DND-41 (cell line): Measurements from ENCODE around the gene LAMB3.

Experiments
- ATAC-seq: fragments of 200-7000 bp; cut with Tn5 transposase; 3 replicates; pipeline ENCODE4 v1.9.1; 2021; ENCODE audit warnings: low read depth; ENCODE audit not compliant: insufficient read depth
- DNase-seq: peaks from one replicate; pipeline ENCODE4 v3.0.0-alpha.2; 2020
- H2AFZ ChIP-seq: 2 replicates; pipeline ENCODE4 v1.6.0; 2012; ENCODE audit warnings: low read depth, low read length
- H3K27ac ChIP-seq: 2 replicates; pipeline ENCODE4 v1.5.1; 2012; ENCODE audit warnings: low read length, inconsistent platforms
- H3K27me3 ChIP-seq: fragments of 200-600 bp; sonication (generic); 2 replicates; pipeline ENCODE4 v1.6.0; 2012; ENCODE audit warnings: low read length, mild to moderate bottlenecking, inconsistent platforms; ENCODE audit not compliant: insufficient read depth, poor library complexity
- H3K36me3 ChIP-seq: 2 replicates; pipeline ENCODE4 v1.5.1; 2012; ENCODE audit warnings: low read length, inconsistent platforms; ENCODE audit not compliant: insufficient read depth
- H3K4me1 ChIP-seq: 2 replicates; pipeline ENCODE4 v1.5.1; 2012; ENCODE audit warnings: mild to moderate bottlenecking, low read length; ENCODE audit not compliant: insufficient read depth
- H3K4me2 ChIP-seq: 2 replicates; pipeline ENCODE4 v1.6.0; 2012; ENCODE audit warnings: mild to moderate bottlenecking, moderate library complexity, low read length, inconsistent platforms; ENCODE audit not compliant: insufficient read depth
- H3K4me3 ChIP-seq, 2 experiments: fragments of 200-600 bp in 1 of 2; shearing (Covaris generic) in 1 of 2; 2 replicates each; pipeline ENCODE4 v1.5.1; 2012 to 2016; ENCODE audit warnings: inconsistent platforms in 2 of 2, low read length in 2 of 2, mild to moderate bottlenecking in 2 of 2, low read depth in 1 of 2, moderate library complexity in 1 of 2
- H3K79me2 ChIP-seq: 2 replicates; pipeline ENCODE4 v1.6.0; 2012; ENCODE audit warnings: low read length, inconsistent platforms; ENCODE audit not compliant: insufficient read depth
- H3K9ac ChIP-seq: 2 replicates; pipeline ENCODE4 v1.6.0; 2012; ENCODE audit warnings: low read depth, mild to moderate bottlenecking, inconsistent platforms, low read length, moderate library complexity
- H3K9me3 ChIP-seq: 2 replicates; pipeline ENCODE4 v1.5.1; 2012; ENCODE audit warnings: low read length, moderate library complexity, mild to moderate bottlenecking, inconsistent platforms; ENCODE audit not compliant: insufficient read depth, severe bottlenecking
- H4K20me1 ChIP-seq: 2 replicates; pipeline ENCODE4 v1.6.0; 2012; ENCODE audit warnings: low read length; ENCODE audit not compliant: insufficient read depth
- EZH2 ChIP-seq: IDR thresholded peaks from 3 replicates; pipeline ENCODE4 v1.6.1; 2012; ENCODE audit warnings: borderline replicate concordance, low read depth, mild to moderate bottlenecking, moderate library complexity, low read length, inconsistent platforms; ENCODE audit not compliant: severe bottlenecking
- TF ChIP-seq, protein P1 (sequence below): IDR thresholded peaks from 2 replicates; pipeline ENCODE4 v1.5.1; 2012; ENCODE audit warnings: borderline replicate concordance, low read length, moderate library complexity, mild to moderate bottlenecking; ENCODE audit not compliant: poor library complexity, severe bottlenecking; ENCODE audit errors: extremely low read depth

The LAMB3 gene

DNA sequence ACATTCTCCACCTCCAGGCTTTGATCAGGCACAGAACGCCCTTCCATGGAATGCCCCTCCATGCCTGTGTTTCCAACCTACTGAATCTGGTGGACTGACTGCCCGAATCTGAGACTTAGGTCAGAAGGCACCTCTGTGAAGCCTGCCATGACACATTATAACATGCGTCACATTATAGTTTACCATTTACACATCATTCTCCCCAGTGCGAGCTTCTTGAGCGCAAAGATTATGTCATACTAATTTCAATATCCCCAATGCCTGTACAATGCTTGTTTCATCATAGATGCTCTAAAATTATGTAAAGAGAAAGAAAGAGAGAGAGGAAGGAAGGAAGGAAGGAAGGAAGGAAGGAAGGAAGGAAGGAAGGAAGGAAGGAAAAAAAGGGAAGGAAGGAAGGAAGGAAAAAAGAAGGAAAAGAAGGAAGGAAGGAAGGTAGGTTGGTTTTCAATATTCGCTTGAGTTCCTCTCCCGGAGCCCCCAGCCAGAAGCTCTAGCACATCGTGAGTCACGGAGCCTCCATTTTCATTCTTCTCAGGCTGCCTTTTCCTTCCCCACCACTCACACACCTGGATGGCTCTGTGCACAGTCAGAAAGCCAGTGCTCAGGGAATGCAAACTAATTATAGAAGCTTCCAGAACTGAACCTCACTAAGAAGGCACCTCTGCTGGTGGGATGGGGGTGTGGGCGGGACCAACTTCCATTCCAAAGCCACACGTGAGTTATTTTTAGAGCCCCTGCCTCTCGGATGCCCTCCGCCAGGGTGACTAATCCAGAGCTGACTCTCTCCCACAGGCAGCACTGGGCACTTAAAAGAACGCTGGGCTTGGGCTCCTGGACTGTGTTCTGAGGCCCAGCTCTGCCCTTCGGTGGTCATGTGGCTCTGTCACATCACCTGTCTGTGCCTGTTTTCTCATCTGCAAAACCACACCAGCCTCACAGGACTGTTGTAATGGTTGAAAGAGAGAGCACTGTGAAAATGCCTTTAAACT, 27.4 kb downstream of the LAMB3 start:
- Histone ChIP-seq H2AFZ (no peak overlapping the region), H3K4me1 (no peaks in the 10 kb centered on the region), H3K27me3 (no peaks in the 10 kb centered on the region), H3K36me3 (no peaks in the 10 kb centered on the region), H3K4me2 (no peak overlapping the region), H3K79me2 (no peaks in the 10 kb centered on the region), H3K9me3 (no peaks in the 10 kb centered on the region), H3K27ac (no peak overlapping the region), H3K4me3 (no peak overlapping the region), H4K20me1 (peaks cover 2% of the 10 kb centered on the region; the same call in 1 of the 2 replicates), H3K9ac (no peak overlapping the region)
- TF ChIP-seq, protein P1, sequence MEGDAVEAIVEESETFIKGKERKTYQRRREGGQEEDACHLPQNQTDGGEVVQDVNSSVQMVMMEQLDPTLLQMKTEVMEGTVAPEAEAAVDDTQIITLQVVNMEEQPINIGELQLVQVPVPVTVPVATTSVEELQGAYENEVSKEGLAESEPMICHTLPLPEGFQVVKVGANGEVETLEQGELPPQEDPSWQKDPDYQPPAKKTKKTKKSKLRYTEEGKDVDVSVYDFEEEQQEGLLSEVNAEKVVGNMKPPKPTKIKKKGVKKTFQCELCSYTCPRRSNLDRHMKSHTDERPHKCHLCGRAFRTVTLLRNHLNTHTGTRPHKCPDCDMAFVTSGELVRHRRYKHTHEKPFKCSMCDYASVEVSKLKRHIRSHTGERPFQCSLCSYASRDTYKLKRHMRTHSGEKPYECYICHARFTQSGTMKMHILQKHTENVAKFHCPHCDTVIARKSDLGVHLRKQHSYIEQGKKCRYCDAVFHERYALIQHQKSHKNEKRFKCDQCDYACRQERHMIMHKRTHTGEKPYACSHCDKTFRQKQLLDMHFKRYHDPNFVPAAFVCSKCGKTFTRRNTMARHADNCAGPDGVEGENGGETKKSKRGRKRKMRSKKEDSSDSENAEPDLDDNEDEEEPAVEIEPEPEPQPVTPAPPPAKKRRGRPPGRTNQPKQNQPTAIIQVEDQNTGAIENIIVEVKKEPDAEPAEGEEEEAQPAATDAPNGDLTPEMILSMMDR = no peak
- no peak for TF ChIP-seq EZH2
- DNase-seq (no peak), ATAC-seq (no peak)

DNA sequence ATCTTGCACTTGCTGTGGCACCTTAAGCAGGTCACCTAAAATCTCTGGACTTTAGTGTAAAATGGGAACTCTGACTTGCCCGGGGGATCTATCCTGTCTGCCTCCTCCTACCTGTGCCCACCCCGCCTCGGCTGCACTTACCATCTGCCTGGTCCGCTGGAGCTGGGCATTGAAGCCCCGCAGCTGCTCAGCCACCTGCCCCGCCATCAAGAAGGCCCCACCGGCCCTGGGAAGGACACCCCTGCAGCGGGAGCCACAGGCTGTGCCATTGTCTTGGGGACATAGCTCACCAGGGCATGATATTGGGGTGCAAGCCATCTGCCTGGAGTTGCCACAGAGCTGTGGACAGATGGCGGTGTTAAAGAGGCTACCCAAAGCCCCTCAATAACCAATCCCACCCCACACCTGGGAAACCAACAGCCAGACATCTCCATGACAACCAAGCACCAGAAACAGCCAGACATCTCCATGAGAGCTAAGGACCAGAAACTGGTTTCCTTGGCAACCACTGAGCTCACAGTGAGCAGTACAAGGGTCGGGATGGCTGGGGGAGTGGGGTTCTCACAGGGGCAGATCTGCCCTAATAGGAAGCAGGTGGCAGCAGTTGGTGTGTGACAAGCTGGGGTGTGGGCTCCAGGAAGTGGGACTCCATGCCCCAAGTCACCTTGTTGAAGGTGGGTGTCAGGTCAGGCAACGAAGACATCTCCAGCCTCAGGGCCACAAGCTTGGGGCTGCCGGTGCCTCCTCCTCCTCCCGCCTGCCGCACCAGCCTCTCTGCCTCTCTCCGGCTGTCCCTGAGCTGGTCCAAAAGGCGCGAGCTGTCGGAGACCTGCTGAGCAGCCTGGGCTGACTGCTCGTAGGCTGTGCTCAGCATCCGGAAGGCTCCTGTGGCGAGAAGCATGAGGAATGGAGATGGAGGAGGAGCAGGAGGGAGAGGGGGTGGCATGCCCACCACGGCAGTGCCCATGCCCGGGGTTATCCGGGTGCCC, 29.1 kb downstream of the LAMB3 start:
- TF ChIP-seq, protein P1 = no peak
- TF ChIP-seq EZH2 = no peak
- Histone ChIP-seq H3K9ac (no peak overlapping the region), H3K4me2 (no peak overlapping the region), H3K9me3 (no peaks in the 10 kb centered on the region), H3K27ac (no peak overlapping the region), H3K79me2 (no peaks in the 10 kb centered on the region), H3K4me3 (no peak overlapping the region), H2AFZ (no peak overlapping the region), H3K4me1 (no peaks in the 10 kb centered on the region), H4K20me1 (peaks cover 2% of the 10 kb centered on the region; the same call in 1 of the 2 replicates), H3K36me3 (no peaks in the 10 kb centered on the region), H3K27me3 (no peaks in the 10 kb centered on the region)
- DNase-seq (no peak), ATAC-seq (no peak)

DNA sequence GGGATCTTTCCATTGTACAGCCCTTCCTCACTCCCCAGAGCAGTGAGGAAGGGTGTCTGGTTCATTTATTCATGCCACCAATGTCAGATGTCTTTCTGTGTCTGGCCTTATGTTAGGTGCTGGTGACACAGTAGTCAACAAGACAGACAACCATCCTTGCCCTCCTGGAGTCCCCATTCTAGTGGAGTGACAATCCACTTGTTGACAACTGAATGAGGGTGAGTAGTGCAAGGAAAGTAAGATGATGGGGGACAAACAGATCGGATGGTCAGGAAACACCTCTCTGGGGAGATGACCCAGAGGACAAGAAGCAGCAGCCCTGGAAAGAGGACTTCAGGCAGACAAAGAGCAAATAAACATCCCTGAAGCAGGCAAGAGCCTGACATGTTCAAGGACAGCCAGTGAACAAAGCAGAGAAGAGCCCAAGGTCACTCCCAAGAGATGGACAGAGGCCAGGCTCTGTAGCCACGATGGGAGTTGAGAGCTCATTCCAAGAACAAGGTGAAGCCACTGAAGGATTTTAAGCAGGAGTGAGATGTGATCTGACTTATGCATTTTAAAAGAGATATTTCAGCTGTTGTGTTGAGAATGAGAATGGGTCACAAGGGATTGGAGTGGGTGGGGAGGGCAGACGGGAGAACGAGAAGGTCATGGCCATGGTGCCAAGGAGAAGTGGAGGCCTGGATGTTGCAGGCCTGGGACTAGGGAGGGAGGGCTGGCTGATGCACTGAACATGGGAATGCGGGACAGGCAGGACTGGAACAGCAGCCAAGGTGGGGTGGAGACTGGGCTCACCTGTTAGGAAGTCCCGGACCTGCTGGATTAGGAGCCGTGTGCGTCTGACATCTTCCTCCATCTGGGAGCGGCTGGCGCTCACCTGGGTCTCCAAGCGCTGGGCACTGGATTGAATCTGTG, 30.2 kb downstream of the LAMB3 start:
- H3K36me3 ChIP-seq = no peaks in the 10 kb centered on the region
- no peak for ATAC-seq

More for the DNA sequence above, 30.2 kb downstream of the LAMB3 start:
- no peak overlapping the region for H3K4me2 ChIP-seq
- no peaks in the 10 kb centered on the region; the same call in 1 of the 2 replicates for H4K20me1 ChIP-seq
- H3K4me1 ChIP-seq = no peaks in the 10 kb centered on the region
- no peak overlapping the region for H3K4me3 ChIP-seq
- no peaks in the 10 kb centered on the region for H3K9me3 ChIP-seq
- no peak for TF ChIP-seq EZH2
- TF ChIP-seq, protein P1 = no peak
- no peak overlapping the region for H3K9ac ChIP-seq
- H2AFZ ChIP-seq = no peak overlapping the region
- no peaks in the 10 kb centered on the region for H3K27me3 ChIP-seq
- no peak overlapping the region for H3K27ac ChIP-seq
- H3K79me2 ChIP-seq = no peaks in the 10 kb centered on the region
- DNase-seq = no peak
